Umbilical cord (tissue), 2 donors: ENCODE measurements around the gene SUCNR1. TPM values are rescaled to one million over a fixed set of nuclear protein-coding genes. Genes with fewer than 3 reads are reported as not detected.
"Not testable (repeated sequence)": the region's sequence is repeated elsewhere in the genome, so short reads cannot be mapped to it uniquely, and the experiment has no call there.

Experiments used
- DNase-seq: peaks from one replicate; pipeline ENCODE4 v3.0.0-alpha.2; 2015; ENCODE audit warnings: low spot score
- total RNA-seq: library from RNA; depleted of rRNA; stranded (reverse); fragments of >200 nt; gene quantifications from one replicate; pipeline ENCODE4 v1.2.3, GENCODE V29; 2014; ENCODE audit warnings: low replicate concordance; ENCODE audit not compliant: insufficient read depth

Gene SUCNR1
- total RNA-seq, 1 donor from 2014 or later: 1.4 TPM

GRCh38 chr3:151871639-151872468 is 1.6 kb upstream of the SUCNR1 start:
- peak; percentile 68 for DNase-seq

GRCh38 chr3:151874079-151874478 is 636 bp downstream of the SUCNR1 start:
- DNase-seq: not testable (repeated sequence)

- no peak for DNase-seq
Measured at GRCh38 chr3:151875759-151876158, 2.3 kb downstream of the SUCNR1 start.

GRCh38 chr3:151877269-151877668 is 3.8 kb downstream of the SUCNR1 start:
- DNase-seq: no peak

GRCh38 chr3:151878465-151878864 is 5.0 kb downstream of the SUCNR1 start:
- DNase-seq: peak; percentile 33

- DNase-seq: no peak
Measured at GRCh38 chr3:151879037-151879436, 5.6 kb downstream of the SUCNR1 start.

- DNase-seq: no peak
Measured at GRCh38 chr3:151879679-151880415, 6.4 kb downstream of the SUCNR1 start.

GRCh38 chr3:151880416-151880690 is 6.9 kb downstream of the SUCNR1 start:
- DNase-seq: no peak

- DNase-seq: no peak
Measured at GRCh38 chr3:151881137-151881536, 7.7 kb downstream of the SUCNR1 start.

GRCh38 chr3:151885397-151885796 is 12.0 kb downstream of the SUCNR1 start:
- DNase-seq: not testable (repeated sequence)

- DNase-seq: not testable (repeated sequence)
Measured at GRCh38 chr3:151887450-151888211, 14.2 kb downstream of the SUCNR1 start.

GRCh38 chr3:151890721-151891141 is 17.3 kb downstream of the SUCNR1 start:
- DNase-seq: no peak

- DNase-seq: no peak
Measured at GRCh38 chr3:151891721-151892120, 18.3 kb downstream of the SUCNR1 start.

GRCh38 chr3:151894219-151894618 is 20.8 kb downstream of the SUCNR1 start:
- DNase-seq: no peak

GRCh38 chr3:151895478-151896241 is 22.2 kb downstream of the SUCNR1 start:
- no peak for DNase-seq

- no peak for DNase-seq
Measured at GRCh38 chr3:151896246-151897012, 23.0 kb downstream of the SUCNR1 start.

- not testable (repeated sequence) for DNase-seq
Measured at GRCh38 chr3:151898121-151898520, 24.7 kb downstream of the SUCNR1 start.

- not testable (repeated sequence) for DNase-seq
Measured at GRCh38 chr3:151898564-151899261, 25.3 kb downstream of the SUCNR1 start.

GRCh38 chr3:151899996-151900395 is 26.6 kb downstream of the SUCNR1 start:
- no peak for DNase-seq

- no peak for DNase-seq
Measured at GRCh38 chr3:151900460-151900859, 27.0 kb downstream of the SUCNR1 start.
